RWPE2 (cell line): ENCODE results near the gene PARP6.
A peak's percentile ranks its signal among the peaks of the same experiment; 100 is the strongest.

Experiments used
- ATAC-seq: fragments of 200-7000 bp; cut with Tn5 transposase; 3 replicates; pipeline ENCODE4 v1.9.1; 2021; ENCODE audit warnings: low read depth
- DNase-seq: peaks from one replicate; pipeline ENCODE4 v3.0.0-alpha.2; 2020; ENCODE audit warnings: low spot score
- H3K27ac ChIP-seq: fragments of 450-650 bp; 2 replicates; pipeline ENCODE4 v1.5.1; 2017; ENCODE audit warnings: mild to moderate bottlenecking; ENCODE audit not compliant: poor library complexity, severe bottlenecking
- H3K27me3 ChIP-seq: fragments of 250-450 bp; sonication (Bioruptor Pico); 2 replicates; pipeline ENCODE4 v1.5.1; 2021; ENCODE audit warnings: mild to moderate bottlenecking, moderate library complexity; ENCODE audit not compliant: insufficient read depth, poor library complexity, severe bottlenecking
- H3K36me3 ChIP-seq: fragments of 250-450 bp; sonication (Bioruptor Pico); 2 replicates; pipeline ENCODE4 v1.5.1; 2020; ENCODE audit warnings: low read depth, mild to moderate bottlenecking, moderate library complexity
- H3K4me1 ChIP-seq: fragments of 250-450 bp; sonication (Bioruptor Pico); 2 replicates; pipeline ENCODE4 v1.5.1; 2021; ENCODE audit warnings: mild to moderate bottlenecking, moderate library complexity; ENCODE audit not compliant: insufficient read depth, poor library complexity, severe bottlenecking
- H3K4me3 ChIP-seq: fragments of 250-450 bp; sonication (Bioruptor Pico); 2 replicates; pipeline ENCODE4 v1.5.1; 2021; ENCODE audit warnings: mild to moderate bottlenecking, moderate library complexity; ENCODE audit not compliant: severe bottlenecking
- H3K9me3 ChIP-seq: fragments of 250-450 bp; sonication (Bioruptor Pico); 2 replicates; pipeline ENCODE4 v1.5.1; 2021; ENCODE audit warnings: mild to moderate bottlenecking, moderate library complexity; ENCODE audit not compliant: severe bottlenecking
- TF ChIP-seq, protein P1 (sequence below): fragments of 450-650 bp; IDR thresholded peaks from one replicate; pipeline ENCODE4 v1.5.1; 2017; ENCODE audit warnings: mild to moderate bottlenecking, moderate library complexity; ENCODE audit not compliant: poor library complexity, severe bottlenecking

PARP6 gene

DNA sequence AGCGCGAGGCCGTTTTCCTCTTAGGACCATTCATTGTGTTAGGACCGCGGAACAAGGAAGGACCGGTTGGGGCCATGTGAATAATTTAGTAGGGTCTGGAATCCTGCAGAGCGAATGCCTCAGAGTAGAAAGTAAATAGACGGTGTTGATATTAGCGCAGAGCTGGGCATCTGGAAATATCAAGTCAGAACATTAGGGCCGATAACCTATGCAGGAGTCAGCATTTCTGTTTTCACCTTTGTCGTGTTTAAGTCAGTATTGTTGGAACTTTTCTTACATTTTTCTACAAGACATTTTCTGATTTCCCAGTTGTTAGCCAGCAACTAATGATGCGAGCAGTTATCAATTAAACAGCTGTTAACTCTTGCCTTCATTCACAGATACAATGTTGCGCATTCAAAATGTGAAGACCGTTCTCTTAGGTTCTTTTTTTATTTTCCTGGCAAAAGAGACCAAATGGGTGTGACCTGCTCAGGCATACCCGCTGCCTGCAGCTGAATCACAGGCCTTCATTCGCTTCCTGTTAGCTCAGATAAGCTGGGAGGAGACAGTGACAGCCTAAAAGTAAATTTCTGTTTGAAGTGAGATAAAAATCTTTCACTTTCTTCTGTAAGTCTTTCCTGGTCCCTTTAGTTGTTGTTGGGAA, 40.4 kb downstream of the PARP6 start:
- H3K27me3 ChIP-seq: no peaks in the 10 kb centered on the region
- H3K36me3 ChIP-seq: peaks cover 21% of the 10 kb centered on the region
- peak overlapping the region; percentile 99 for H3K27ac ChIP-seq
- H3K4me1 ChIP-seq: peaks cover 23% of the 10 kb centered on the region
- peak overlapping the region; percentile 81 for H3K4me3 ChIP-seq
- DNase-seq: no peak
- TF ChIP-seq, protein P1, sequence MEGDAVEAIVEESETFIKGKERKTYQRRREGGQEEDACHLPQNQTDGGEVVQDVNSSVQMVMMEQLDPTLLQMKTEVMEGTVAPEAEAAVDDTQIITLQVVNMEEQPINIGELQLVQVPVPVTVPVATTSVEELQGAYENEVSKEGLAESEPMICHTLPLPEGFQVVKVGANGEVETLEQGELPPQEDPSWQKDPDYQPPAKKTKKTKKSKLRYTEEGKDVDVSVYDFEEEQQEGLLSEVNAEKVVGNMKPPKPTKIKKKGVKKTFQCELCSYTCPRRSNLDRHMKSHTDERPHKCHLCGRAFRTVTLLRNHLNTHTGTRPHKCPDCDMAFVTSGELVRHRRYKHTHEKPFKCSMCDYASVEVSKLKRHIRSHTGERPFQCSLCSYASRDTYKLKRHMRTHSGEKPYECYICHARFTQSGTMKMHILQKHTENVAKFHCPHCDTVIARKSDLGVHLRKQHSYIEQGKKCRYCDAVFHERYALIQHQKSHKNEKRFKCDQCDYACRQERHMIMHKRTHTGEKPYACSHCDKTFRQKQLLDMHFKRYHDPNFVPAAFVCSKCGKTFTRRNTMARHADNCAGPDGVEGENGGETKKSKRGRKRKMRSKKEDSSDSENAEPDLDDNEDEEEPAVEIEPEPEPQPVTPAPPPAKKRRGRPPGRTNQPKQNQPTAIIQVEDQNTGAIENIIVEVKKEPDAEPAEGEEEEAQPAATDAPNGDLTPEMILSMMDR: no peak
- peak; percentile 25 for ATAC-seq
- no peaks in the 10 kb centered on the region for H3K9me3 ChIP-seq

DNA sequence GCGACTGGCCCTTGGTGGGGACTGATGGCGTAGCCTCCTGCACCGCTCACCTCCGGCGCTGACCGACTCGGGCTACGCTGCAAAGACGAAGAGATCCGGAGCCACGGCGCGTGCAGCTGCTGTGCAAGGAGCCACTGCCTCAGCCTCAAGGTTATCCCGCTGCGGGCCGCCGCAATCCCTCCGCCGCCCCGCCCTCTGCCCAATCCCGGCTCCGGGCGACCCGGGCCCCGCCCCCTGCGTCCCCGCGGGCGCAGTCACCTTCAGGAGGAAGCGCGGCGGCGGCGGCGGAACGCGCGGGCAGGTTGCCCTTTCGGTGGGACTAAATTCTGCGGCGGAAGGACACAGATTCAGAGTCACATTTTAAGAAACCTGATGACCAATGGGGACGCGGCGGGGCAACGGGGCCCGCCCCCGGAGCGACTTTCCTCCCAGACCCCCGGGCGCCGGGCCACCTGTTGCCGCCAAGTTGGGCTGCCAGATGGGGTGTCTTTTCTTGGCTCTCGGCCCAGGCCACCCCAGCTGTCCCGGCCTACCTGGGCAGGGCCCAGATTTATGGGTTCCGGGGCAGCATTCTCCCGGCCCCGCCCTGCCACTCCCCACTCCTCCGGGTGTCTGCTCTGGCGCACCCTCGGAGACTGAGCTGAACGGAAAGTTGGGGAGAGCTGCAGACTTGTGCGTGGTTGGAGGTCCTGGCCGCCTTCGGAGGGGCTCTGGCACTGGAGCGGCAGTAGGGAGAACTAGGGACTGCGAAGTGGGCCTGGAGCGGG, 41.1 kb downstream of the PARP6 start, which contains the start of gene PKM:
PKM (minus strand) TSS at position 125 of the 767 bp plus-strand sequence. CDS start 12,093 bp downstream, outside the sequence.
- Histone ChIP-seq H3K27me3 (no peaks in the 10 kb centered on the region), H3K4me1 (peaks cover 23% of the 10 kb centered on the region), H3K36me3 (peaks cover 27% of the 10 kb centered on the region), H3K4me3 (peak within 1 kb of the TSS; percentile 81), H3K9me3 (no peaks in the 10 kb centered on the region), H3K27ac (peak within 1 kb of the TSS; percentile 99)
- peak; percentile 100 for DNase-seq
- ATAC-seq: peak; percentile 51
- TF ChIP-seq, protein P1: no peak

DNA sequence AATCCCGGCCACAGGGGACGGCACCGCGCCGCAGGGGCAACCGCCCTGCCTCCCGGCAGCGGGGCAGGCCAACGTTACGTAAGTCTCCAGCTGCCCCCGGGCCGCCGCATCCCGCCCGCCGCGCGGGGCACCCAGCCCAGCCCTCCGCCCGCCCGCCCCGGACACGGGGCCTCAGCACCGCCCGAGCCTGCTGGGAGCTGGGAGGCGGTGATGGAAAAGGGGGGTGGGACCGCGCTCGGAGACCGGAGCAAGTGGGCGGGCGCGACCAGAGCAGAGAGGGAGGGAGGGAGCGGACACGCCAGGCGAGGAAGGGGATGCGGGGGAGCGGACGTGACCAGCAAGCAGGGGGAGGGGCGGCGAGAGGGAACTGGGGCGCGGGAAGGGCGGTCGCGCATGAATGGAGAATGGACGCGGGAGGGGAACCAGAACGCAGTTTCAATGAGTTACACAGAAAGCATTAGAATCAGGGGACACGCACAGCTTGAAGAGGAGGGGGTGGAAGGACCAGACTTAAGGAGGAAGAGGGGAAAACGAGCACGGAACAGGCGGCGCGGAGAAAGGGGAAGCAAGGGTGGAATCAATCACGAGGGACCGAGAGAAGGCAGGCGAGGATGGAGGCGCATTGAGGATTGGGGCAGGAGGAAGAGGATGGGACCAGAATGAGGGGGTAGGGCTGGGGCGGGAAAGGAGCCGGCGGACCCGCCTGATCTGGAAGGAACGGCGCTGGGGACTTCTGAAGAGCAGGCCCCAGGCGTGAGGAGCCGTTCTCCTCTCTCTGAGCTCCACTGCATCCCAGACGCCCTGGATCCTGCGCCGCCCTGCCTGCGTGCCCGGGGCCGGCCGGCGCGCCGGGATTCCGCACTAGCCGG, 41.9 kb downstream of the PARP6 start:
- DNase-seq: peak; percentile 97

DNA sequence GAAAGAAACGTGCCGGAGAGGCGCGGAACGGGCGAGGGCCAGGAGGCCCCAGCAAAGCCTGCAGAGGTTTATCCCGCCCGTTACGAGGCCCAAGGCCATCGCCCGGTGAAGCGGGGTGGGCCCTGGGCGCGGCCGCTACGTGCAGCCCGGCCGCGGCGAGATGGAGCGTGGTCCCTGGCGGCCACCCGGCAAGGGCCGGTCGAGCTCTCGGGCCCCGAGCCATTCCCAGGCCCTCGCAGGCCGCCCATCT, 42.5 kb downstream of the PARP6 start:
- DNase-seq: no peak
- no peaks in the 10 kb centered on the region for H3K27me3 ChIP-seq
- peak overlapping the region; percentile 81 for H3K4me3 ChIP-seq
- H3K36me3 ChIP-seq: peaks cover 40% of the 10 kb centered on the region
- TF ChIP-seq, protein P1: no peak
- H3K27ac ChIP-seq: peak overlapping the region; percentile 99
- no peaks in the 10 kb centered on the region for H3K9me3 ChIP-seq
- ATAC-seq: no peak
- H3K4me1 ChIP-seq: peaks cover 35% of the 10 kb centered on the region

More for the DNA sequence above, 41.9 kb downstream of the PARP6 start:
- H3K4me3 ChIP-seq: peak overlapping the region; percentile 81
- H3K27ac ChIP-seq: peak overlapping the region; percentile 99
- TF ChIP-seq, protein P1: peak; percentile 3
- H3K9me3 ChIP-seq: no peaks in the 10 kb centered on the region
- H3K27me3 ChIP-seq: no peaks in the 10 kb centered on the region
- H3K36me3 ChIP-seq: peaks cover 35% of the 10 kb centered on the region
- peaks cover 31% of the 10 kb centered on the region for H3K4me1 ChIP-seq
- peak; percentile 17 for ATAC-seq
